T-helper 22 cell (primary cell): ENCODE data around the gene TRIP13.
"Not testable (repeated sequence)": the region's sequence is repeated elsewhere in the genome, so short reads cannot be mapped to it uniquely, and the experiment has no call there.

Source experiments
- DNase-seq: peaks from one replicate; pipeline ENCODE4 v3.0.0-alpha.2; 2020; ENCODE audit warnings: low read depth

Gene TRIP13

GRCh38 chr5:872301-872700, 20.4 kb upstream of the TRIP13 start:
- DNase-seq, result no peak

DNA sequence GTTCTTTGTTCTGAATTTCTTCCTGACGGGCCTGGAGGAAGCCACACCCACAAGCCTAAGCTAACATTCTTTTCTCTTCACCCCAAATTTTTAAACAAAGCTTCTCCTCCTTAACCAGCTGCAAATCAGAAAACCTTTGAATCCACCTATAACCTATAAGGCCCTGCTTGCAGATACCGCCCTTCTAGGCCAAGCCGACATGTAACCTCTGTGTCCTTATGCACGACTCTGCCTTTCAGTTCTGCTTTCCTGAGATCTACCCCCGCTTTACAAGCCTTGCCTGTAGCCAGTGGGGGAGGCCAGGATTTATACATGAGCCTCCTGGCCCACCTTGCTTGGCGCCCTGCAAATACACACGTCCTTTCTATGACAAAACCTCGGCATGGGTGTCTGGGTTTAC, 19.4 kb upstream of the TRIP13 start:
- no peak for DNase-seq

GRCh38 chr5:875931-876330, 16.8 kb upstream of the TRIP13 start:
- DNase-seq, result no peak

GRCh38 chr5:876398-877365, 16.0 kb upstream of the TRIP13 start:
- DNase-seq, result no peak

- DNase-seq, result no peak
Measured at GRCh38 chr5:878125-878524, 14.6 kb upstream of the TRIP13 start.

DNA sequence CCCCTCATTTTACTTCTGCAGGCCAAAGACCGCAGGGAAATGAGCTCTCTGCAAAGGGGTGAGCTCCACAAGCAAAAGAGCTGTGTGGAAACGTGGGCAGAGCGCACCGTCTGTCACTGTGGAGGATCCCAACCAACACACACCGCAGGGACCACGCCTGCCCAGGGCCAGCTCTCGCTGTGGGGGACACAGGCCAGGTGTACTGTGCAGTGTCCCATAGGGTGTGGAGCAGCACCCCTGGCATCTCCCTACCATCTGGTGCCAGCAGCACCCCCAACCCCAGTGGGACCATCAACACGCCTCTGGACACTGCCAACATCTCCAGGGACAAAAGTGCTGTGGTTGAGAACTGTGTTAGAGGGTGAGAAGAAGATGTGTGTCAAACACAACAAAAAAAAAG, 14.0 kb upstream of the TRIP13 start:
- not testable (repeated sequence) for DNase-seq

DNA sequence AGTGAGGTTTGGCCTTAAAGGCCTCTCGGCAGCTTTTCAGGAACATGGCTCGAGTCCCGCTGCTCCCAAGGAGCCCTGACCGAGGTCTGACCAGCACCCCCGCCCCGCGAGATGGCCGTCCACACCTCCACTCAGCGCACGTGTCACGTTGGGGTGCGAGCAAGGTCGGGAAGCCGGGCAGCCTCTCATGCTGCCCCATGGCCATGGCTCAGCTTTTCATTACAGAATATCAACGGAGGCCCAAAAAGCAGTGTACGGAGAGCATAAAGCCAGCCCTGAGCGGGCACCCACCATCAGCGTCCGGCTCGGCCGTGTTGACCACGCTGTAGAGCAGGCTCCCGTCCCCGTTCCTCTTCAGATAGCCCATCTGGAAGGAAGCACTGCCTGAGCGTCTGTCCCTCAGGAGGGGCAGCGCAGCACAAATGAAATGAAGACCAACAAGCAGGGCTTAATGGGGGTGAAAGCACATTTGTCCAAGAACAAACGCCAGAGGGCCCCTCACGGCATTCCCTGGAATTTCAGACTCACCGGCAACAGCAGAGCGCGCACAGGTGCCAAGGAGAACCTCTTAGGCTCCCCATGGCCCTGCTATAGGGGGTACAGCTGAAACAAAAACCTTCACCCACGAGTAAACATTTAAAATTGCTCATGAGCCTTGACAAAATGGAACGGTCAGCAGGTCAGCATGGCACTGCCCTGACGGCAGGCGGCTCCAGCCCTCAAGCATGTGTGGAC, 11.7 kb upstream of the TRIP13 start:
- DNase-seq, result no peak

DNA sequence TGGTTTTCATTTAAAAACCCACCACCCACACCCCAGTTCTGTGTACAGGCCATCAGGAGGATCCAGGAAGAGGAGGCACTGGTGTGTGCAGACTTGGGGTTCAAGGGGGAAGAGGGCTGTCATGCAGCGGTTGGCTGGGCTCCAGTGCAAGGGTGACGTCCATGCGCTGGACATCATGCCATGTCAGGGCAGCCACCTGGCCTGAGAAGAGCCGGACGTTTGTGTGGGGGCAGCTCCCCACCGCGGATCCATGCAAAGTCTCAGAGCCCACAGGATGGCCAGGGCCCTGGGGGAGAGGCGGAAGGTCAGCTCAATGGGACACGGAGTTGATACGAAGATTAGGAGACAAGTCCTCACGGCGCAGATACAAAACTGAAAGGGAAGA, 11.1 kb upstream of the TRIP13 start:
- no peak for DNase-seq

GRCh38 chr5:882253-883183, 10.2 kb upstream of the TRIP13 start:
- DNase-seq, result no peak

DNA sequence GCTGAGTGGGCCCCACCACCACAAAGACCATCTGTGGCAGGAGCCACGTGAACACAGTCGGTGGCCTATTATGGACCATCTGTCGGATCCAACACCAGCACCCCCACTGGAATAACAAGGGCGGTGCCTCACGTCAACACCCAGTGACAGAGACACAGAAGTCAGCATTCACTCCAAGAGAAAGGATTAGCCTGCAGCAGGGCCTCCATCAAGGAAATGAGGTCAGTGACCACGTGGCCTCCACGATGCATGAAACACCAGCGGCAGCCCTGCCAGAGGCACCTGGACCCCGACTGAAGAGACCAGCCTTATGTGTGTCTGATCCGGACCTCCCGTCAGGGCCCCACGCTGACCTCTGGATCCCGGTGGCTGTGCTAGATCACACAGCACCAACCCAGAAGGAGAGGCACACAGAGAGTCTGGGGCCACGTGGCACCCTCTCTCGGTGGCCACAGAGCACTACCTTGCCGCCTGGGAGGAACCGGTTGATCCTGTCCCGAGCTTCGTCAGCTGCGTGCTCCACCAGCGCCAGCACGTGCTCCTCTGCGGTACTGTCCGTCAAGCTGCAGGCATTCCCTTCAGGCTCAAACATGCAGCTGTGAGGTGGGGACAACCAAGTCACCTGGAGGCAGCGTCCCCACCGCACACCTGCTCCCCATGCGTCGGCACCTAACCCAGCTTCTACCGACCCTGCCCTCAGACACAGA, 9.1 kb upstream of the TRIP13 start:
- no peak for DNase-seq

- no peak for DNase-seq
Measured at GRCh38 chr5:884345-885126, 8.1 kb upstream of the TRIP13 start.

DNA sequence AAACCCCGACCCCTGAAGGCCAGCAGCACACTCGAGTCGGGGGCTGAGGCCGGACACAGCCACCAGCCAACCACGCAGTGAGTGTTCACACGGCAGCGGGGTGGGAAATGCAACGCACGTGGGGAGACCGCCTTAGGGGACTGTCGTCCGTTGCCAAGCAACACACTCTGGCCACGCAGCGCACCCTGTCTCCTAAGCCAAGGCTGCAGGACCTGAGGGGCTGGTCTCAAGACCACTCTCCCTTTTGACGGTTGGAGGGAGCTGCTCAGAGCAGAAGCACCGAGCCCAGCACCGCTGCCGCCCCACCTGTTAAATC, 7.6 kb upstream of the TRIP13 start:
- DNase-seq, result no peak

DNA sequence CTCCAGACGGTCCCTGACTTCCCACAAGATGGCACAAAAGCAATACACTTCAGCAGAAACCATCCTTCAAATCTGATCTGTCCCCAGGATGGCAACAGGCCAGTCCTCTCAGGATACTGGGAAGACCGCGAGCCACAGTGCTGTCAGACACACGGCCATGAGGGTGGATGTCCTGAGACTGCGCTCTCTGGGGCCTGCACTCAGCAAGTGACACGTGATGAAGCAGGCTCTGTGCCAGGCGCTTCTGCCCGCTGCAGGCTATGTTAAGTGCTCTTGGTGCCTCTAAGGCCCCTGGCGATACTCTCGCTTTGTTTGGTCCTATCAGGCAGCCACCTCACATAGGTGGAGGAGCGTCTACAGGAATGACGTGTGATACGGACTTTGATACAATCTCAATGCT, 7.2 kb upstream of the TRIP13 start:
- no peak for DNase-seq

GRCh38 chr5:886036-886435, 6.6 kb upstream of the TRIP13 start:
- DNase-seq, result no peak

GRCh38 chr5:886716-887325, 5.9 kb upstream of the TRIP13 start:
- no peak for DNase-seq

GRCh38 chr5:887947-888637, 4.6 kb upstream of the TRIP13 start:
- DNase-seq, result no peak

- no peak for DNase-seq
Measured at GRCh38 chr5:888638-889035, 4.0 kb upstream of the TRIP13 start.

DNA sequence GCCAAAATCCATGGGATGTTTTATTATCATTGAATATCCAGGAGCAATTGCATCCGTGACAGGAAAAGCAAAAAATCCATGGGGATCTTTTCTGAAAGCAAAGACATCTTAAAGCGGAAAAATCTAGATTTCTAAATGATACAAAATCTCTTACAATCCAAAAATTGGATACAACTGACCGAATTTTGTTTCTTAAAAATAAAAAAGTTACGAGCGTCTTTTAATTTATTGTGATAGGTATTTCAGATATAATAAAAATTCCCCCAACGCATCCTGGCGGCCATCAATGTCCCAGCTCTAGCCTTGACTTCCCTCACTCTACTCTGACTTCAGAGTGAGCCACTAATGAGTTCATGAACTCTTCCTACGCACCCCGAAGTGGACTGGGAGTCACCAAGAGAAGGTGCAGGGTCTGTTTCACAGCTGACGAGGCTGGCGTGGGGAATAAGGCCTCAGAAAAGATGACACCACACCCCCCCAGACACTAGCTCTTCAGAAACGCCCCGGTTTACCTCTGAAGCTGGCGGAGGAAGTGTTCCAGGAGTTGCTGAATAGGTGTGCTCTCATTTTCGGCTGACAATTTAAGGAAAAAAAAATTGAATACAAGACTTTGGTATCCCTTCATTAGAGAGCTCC, 3.5 kb upstream of the TRIP13 start:
- DNase-seq, result no peak

DNA sequence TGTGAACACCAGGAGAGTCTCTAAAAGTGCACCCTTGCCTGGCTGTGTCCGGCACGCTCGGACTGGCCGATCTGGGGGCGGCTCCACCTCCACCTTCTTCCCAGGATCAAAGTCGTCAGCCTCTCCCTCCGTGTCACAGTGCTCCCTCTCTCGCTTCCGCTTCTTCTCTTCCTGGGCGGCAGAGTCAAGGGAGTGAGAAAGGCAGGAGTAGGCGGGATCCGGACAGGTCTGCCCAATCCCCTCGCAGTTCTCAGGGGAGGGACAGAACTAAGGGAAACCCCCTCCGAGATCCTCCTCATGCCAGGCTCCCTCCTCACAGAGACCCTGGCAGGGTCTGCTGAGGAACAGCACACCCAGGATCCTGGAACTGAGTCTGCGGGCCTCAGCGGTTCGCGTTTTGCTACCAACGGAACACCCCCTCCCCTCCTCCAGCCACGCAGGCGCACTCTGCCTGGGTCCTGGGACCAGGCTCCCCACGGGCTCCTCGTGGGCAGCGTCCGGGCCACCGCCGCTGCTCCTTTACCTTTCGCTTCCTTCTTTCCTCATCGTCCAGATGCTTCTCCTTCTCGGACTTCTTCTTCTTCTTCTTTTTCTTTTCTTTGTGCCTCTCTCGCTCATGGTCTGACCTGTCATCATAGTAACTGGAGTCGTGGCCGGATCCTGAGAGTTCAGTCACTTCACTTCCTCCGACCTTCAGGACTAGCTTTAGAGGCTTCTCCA, 1.4 kb upstream of the TRIP13 start:
- DNase-seq, result no peak
